Femur (tissue), 1 donor: Measurements from ENCODE around the gene PLSCR5.

Experiments
- DNase-seq: peaks from one replicate; pipeline ENCODE4 v3.0.0-alpha.2; 2017

The PLSCR5 gene

DNA sequence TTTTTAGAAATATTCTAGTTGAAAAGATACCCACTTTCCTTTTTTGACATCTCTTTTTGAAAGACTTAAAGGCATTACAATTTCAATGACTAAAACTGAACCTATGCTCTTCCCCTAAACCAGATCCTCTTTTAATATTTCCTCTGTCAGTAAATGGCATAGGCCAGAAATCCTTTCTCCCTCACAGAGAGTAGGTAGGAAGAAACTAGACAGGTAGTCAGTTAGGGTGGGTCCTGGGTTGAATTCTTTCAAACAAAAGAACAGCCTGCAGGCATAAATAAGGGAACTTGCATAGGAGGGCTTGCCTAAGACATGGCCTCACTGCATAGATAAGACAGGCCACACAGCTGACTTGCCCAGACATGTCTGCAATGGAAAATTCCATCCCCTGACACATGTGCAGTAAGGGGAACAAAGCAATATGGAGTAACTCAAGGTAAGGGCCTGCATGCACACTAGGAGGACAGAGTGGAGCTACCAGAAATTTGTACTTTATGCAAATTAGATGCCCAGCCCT, 23.1 kb downstream of the PLSCR5 start:
- DNase-seq = no peak

DNA sequence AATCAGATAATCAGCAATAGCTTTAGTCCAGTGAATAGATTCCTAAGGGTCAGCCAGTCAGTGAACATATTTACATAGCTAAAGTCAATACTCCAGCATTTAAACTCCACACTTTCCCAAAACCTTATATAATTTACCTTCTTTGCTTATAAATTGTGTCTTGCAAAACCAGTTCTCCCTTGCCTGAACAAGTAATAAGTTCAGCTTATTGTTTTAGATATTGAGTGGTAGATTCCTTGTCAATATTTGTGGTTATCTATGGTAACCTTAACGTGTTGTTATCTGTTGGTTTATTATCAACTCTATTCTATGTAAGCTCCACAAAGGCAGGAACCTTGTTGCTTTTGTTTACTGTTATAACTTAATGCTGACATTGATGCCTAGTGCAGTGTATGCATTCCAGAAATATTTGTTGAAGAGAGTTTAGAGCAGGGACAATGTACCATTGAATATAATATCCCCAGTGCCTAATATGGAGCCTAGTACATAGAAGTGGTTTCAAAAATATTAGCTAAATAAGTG, 24.0 kb downstream of the PLSCR5 start:
- no peak for DNase-seq

DNA sequence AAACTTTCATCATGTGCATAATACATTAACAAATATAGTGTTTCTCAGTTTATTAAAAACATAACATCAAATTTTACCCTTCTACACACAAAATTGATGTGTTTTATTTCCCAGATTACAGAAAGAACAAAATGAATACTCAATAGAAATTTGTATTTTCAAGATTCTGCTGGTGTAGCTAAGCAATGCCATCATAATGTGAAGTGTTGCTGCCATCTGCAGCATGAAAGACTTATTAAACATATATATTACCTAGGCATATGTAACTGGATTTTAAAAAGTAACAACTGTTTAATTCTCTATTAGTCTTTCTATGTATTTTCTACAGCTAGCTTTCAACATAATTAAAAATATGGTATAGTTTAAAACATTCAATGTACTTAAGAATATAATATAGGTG, 27.5 kb downstream of the PLSCR5 start:
- peak; percentile 31 for DNase-seq

DNA sequence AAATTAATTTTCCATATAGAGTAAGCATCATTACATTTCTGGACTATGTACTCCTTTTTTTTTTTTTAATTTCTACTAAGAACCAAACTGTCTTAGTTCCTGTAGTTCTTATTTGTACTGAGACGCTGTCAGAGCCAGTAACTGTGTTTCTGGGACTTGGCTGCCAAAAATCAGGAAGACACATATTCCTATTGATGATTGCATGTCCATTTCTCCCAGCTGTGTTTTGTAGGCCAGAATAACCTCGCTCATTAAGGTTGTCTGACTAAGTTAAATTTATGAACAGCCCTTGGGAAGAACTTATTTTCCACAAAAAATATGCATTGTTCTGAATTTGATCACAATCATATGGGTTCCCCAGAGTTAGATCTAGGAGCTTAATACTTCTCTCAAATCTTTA, 29.5 kb downstream of the PLSCR5 start:
- no peak for DNase-seq

DNA sequence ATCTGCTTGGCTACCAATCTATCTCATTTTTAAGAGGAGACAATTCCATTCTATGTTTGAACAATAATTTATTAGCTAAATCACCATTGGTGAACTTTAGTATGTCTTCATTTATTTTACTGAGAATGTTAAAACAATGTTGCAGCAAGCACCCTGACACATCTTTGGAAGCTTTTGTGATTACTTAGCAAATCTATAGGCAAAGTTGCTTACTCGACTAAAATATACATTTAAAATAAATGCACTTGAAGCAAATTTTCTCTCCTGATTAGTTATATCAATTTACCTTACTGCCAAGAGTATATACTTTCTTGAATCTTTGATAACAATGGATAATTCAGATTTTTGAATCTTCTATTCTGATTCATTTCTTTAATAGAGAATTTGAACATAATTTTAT, 31.0 kb downstream of the PLSCR5 start:
- DNase-seq = no peak

DNA sequence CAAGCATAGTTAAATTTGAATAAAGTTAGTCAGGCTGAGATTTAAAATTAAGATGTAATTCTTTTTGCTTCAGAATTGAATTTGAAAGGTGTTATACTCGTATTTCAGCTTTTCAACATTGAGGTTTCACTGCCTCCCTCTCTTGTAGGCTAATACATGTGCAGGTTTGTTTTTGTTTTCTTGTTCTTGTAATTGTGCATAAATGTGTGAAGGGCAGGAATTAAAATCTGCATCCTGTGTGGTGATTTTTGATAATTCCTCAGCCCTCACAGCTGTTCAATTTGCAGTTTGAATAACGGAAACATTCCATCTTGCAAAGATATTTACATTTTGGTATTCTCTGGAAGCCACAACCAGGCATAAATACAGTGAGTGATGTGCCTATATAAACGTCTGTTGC, 35.8 kb downstream of the PLSCR5 start:
- no peak for DNase-seq

DNA sequence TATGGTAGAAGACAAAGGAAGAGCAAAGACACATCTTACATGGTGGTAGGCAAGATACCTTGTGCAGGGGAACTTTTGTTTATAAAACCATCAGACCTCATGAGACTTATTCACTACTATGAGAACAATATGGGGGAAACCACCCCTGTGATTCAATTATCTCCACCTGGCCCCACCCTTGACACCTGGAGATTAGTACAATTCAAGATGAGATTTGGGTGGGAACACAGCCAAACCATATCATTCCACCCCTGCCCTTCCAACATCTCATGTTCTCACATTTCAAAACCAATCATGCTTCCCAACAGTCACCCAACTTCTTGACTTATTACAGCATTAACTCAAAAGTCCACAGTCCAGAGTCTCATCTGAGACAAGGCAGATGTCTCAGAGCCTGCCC, 39.0 kb downstream of the PLSCR5 start:
- DNase-seq = no peak

DNA sequence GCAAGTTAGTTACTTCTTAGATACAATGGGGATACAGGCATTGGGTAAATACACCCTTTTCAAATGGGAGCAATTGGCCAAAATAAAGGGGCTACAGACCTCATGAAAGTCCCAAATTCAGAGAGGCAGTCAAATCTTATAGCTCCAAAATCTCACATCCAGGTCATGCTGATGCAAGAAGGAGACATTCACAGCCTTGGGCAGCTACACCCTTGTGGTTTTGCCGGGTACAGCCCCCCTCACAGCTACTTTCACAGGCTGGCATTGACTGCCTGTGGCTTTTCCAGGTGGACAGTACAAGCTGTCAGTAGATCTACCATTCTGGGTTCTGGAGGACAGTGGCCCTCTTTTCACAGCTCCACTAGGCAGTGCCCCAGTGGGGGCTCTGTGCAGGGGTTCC, 43.3 kb downstream of the PLSCR5 start:
- no peak for DNase-seq

DNA sequence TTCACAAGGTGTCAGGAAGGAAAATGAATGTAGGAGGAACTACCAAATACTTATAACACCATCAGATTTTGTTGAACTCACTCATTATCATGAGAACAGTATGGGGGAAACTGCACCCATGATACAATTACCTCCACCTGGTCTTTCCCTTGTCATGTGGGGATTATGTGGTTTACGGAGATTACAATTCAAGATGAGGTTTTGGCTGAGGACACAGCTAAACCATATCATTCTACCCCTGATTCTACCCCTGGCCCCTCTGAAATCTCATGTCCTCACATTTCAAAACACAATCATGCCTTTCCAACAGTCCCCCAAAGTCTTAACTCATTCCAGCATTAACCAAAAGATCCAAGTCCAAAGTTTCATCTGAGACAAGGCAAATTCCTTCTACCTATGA, 43.7 kb downstream of the PLSCR5 start:
- no peak for DNase-seq

DNA sequence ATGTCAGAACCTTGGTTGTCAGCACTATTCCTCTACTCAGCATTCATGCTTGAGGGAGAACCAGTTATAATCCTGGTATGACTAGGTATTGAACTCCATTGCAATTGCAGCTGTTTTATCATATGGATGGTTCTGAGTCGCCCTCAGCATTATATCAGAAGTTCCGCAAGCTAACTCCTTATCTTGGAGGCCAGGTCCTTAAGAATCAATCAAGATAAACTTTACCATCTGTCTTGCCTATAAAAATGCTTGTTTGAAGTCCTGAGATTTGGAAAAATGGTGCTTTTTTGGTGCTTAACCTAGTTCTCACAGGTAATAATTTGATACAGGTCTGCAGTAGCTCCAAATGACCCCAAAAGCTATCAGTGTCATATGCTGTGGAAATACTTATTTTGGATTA, 44.5 kb downstream of the PLSCR5 start:
- DNase-seq = no peak

DNA sequence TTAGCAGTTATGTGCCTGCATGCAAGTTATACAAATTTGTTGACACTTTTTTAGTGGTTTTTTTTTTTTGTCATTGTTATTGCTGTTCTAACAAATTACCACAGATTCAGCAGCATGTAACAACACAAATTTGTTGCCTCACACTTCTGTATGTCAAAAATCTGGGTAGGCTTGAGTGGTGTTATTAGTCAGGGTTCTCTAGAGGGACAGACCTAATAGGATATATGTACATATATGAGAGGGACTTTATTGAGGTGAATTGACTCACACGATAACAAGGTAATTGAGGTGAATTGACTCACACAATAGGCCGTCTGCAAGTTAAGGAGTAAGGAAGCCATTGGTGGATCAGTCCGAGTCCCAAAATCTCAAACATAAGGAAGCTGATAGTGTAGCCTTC, 45.8 kb downstream of the PLSCR5 start:
- no peak for DNase-seq

DNA sequence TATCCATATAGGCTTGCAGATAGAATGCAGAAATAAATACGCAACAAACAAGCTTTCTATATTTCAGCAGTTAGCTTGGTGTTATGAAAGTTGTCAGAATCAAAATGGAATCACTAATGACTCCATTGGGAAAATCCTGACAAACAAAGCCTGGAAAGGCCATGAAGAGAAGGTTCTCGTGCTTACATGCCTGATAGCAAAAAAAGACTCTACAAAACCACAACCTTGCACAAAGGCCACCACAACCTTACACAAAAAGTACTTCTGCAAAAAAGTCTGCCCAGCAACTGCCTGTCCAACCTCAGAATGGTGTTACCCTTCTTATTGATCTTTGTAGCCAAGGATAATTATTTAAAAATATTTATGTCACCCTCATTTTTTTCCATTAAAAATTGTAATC, 46.4 kb downstream of the PLSCR5 start:
- no peak for DNase-seq

DNA sequence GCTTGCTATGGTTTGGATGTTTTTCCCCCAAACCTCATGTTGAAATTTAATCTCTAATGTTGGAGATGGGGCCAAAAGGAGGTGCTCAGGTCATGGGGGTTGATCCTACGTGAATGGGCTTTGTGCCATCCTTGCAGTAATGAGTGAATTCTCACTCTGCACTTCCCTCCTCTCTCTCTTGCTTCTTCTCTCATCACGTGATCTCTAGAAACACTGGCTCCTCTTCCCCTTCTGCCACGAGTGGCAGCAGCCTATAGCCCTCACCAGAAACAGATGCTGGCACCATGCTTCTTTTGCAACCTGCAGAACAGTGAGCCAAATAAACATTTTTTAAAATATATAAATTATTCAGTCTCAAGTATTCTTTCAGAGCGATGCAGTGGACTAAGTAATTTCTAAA, 47.4 kb downstream of the PLSCR5 start:
- DNase-seq = no peak

DNA sequence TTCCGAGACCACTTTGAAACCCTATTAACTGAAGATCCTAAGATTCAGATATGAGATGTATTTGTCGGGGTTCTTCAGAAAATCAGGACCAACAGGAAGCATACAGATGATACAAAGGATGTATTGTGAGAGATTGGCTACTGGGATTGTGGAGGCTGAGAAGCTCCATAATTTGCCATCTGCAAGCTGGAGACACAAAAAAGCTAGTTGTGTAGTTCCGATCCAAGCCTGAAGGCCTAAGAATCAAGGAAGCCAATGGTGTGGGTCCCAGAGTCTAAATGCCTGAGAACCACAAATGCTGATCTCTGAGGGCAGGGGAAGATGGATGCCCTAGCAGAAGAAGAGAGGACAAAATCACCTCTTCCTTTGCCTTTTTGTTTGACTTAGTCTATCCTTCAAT, 49.8 kb downstream of the PLSCR5 start:
- no peak for DNase-seq

DNA sequence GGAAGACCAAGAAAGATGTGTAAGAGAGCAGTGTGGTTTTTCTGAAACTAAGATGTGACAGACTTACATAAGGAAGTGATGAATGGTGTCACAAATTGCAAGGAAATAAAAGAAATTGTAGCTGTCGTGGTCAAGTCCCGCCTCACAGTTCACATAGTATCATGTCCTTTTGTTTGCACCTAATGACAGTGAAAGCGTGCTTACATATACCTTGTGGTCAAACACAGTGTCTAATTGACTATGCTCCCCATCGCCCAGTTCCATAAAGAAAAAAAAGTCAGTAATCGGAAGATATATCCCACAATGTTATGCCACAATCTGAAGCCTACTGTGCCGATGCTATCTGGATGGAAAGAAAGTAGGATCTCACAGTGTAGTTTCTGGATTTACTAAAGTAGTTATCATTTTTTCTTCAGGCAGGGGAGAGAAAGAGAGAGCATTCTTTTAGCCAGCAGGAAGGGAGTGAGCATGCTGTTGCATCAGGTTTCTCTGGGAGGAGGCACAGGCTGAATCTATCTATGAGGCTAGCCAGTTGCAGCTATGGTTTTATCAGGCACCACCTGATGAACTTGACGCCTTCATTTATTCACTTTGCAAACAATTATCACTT, 50.9 kb downstream of the PLSCR5 start:
- DNase-seq = no peak

DNA sequence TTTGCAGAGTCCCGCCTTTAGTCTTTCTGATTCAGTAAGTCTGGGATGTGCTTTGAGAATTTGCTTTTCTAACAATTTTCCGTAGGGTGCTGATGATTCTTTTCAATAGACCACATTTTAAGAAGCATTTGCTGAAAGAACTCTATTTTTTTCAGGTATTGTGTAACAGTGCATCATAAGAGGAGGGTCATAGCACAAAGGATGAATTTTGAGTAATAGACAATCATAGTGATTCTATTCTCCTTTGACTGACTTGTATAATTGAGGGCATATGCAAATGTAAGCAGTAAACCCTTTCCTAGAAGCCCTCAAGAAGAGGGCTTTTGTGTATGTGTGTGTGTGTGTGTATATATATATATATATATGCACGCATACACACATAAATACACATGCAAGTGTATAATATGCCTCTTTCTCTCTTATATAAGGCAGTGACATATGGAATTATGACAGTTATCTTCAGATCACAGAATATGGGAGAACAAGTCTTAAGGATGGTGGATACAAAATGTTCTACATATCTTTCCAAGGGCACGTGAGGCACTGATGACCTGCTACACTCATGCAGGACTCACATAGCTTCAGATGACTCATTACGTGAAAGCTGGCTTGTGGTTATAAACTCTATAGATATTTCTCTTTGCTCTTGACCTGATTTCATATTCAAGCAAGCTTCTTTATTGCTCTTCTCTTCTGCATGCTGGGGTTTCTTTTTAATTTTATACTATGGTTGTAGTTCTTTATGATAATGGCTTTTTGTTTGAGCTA, 54.2 kb downstream of the PLSCR5 start:
- no peak for DNase-seq

DNA sequence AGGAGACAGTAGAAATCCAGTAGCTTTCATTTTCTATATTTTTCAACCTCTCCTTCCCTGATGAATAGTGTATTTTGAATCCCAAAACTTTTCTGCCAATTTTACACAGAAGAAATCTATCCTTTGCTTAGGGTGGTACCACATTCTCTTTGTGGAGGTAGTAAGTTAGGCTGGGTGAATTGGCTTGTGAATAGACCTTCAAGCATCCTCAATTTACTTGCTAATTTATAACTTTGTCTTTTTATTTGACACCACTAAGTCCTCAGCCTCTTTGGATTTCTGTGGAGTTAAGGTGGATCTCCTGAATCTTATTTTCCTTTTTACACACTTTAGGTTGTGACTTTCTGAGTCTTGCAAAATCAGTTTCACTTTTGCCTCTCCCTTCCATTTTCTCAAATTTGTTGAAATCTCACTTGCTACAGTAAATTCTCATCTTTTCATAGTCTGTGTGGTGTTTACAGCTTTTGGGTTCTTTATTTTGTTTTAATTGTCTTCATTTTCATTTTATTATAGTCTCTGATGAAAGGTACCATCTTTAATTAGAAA, 55.0 kb downstream of the PLSCR5 start:
- no peak for DNase-seq

DNA sequence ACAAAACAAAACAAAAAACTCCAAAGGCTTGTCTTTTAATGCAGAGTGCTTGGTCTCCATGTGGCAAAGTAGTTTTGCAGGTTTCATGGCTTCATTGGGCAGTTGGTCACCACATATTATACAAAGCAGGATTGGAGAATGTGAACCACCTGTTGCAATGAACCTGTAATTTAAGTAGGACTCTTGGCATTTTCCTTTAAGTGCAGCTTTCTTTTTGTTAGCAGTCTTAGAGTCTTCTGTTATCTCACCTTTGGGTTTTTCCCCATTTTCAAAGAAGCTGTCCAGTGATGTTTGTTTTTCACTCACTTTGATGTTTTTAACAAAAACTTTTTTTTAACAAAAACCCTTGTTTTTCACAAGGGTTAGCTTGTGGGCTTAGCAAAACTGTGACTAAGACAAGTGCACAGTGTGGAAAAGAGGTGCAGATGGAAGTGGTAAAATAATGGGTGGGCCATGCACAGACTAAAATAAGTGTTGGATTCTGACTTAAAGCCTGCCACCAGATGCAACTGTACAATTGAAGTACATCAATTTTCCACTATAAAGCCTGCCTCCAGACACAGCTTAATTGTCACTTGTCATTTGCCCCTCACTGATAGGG, 57.8 kb downstream of the PLSCR5 start:
- no peak for DNase-seq

DNA sequence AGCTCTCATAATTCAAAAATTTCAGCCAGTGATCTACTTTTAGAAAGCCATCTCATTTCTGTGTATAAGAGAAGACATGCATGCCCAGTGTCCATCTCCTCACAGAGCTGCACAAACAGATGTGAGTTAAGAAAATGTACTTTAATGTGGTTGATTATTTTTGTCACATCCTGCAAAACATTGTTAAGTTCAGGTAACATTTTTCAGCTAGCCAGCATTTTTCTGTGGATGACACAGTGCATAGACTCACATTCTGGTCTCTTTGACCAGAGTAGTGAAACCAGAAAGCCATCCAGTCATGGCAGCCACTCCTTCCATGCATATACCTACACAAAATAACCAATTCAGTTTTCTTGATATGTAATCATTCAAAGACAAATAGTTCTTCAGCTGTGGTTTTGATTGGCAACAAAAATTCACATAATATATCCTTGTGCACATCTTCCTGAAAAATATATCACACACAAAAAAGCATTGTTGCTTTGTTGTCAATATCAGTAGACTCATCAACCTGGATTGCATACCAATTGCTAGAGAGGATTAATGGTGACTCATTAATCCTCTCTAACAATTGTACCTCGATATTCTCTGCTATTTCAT, 58.7 kb downstream of the PLSCR5 start:
- no peak for DNase-seq

DNA sequence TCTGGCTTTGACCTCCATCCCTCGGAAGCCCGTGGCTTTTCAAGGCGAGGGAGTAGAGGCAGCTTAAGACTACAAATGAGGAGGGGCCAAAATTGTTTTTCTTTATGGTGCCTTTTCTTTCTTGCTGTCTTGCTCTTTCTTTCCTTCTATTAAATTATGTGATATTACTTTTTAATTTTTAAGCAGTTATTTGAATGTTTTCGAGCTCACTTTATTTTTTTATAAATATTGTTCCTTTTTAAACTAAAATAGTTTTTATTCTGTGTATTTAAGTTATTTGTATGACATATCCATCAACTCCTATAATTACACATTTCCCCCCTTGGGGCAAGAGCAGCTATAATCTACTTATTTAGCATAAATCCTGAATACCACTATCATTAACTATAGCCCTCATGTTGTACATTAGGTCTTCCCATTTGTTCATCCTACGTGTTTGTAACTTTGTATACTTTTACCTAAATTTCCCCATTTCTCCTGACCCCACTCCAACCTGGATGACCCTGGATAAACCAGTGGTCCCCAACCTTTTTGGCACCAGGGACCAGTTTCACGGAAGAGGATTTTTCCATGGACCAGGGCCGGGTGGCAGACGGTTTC, 60.1 kb downstream of the PLSCR5 start:
- no peak for DNase-seq

DNA sequence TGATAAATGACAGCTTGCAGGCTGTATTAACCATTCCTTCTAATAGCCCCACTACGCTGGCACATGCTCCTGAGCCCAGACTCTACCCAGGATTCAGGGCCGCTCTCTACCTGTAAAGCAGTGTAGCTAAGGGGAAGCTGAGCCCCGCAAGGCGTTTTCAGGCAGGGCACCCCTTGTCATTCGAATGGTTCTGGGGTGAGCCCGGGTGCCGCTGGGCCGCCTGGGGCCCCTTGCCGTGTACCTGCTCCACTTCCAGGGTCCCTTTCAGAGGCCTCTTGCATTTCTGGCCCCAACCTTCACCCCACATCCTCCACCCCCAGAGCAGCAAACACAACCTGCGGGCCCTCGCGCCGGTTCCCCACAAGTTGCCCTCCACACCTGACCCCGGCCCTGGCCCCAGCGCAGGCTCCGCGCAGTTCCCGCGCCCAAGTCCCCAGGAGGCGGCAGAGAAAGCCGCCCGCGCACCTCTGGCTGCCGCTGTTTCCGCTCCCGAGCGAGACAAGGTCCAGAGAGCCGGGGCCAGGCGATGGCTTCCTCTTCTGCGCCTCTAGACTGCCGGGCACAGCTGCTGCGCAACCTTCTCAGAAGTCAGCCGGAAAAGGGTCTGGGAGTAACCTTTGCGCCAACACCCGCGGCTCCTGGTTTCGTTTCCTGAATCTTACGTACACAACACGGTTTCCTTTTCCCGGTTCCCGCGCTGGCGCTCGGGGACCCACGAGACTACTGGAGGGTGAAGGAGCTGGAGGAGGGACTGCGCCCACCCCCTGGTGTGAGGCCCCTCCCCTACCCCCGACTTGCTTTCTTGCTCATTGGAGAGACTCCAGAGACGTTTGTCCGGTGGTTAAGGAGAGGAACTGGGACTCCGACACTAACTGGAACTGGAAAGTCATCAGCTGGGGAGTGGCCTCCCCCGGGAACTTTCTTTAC, 60.9 kb downstream of the PLSCR5 start, which contains the start of gene PLSCR1:
Gene PLSCR1 (minus strand): TSS at position 606 of the 927 bp plus-strand sequence. CDS start 8,055 bp downstream, outside the sequence.
- peak; percentile 94 for DNase-seq
